Measurements from ENCODE around the gene FAM3C. TPM values are rescaled to one million over a fixed set of nuclear protein-coding genes. Genes with fewer than 3 reads are reported as not detected.

Gene FAM3C
- total and polyA plus RNA-seq, 4 donors: 16.5 to 32.3 (median 22.5) TPM

- WGBS: 96% methylated on average over 7 of the region's 7 CpGs
- Histone ChIP-seq H3K27me3 (ENCODE audit: control insufficient read depth in 4 of 4, insufficient read depth in 4 of 4, low read length in 3 of 4) (no peaks in the 10 kb centered on the region), H3K27ac (ENCODE audit: low read depth in 1 of 2, low read length in 2 of 2) (no peak overlapping the region), H3K36me3 (ENCODE audit: control insufficient read depth in 4 of 4, insufficient read depth in 3 of 4, low read depth in 1 of 4, low read length in 3 of 4) (no peaks in the 10 kb centered on the region), H3K4me1 (ENCODE audit: control insufficient read depth in 4 of 4, insufficient read depth in 4 of 4, low read length in 3 of 4) (peaks cover 2 to 18% (median 12%) of the 10 kb centered on the region in 4 donors), H3K9ac (ENCODE audit: low read depth in 1 of 2, low read length in 2 of 2) (no peak overlapping the region), H3K9me3 (ENCODE audit: control insufficient read depth in 4 of 4, low read length in 3 of 4) (no peaks in the 10 kb centered on the region), H3K4me3 (ENCODE audit: low read depth in 1 of 3, low read length in 3 of 3) (no peak overlapping the region)
- no peak for DNase-seq (ENCODE audit: low spot score)
- no peak for TF ChIP-seq EGR1 (IDR thresholded peaks at IDR 0.05; ENCODE audit: low read depth in 2 of 2)
- no peak for TF ChIP-seq HNF4G (IDR thresholded peaks at IDR 0.05)
- no peak for TF ChIP-seq RAD21 (IDR thresholded peaks at IDR 0.05)
- TF ChIP-seq MAX (IDR thresholded peaks at IDR 0.05): no peak
- no peak for TF ChIP-seq FOXA2 (IDR thresholded peaks at IDR 0.05)
- no peak for TF ChIP-seq RXRA (IDR thresholded peaks at IDR 0.05)
- TF ChIP-seq CTCF (IDR thresholded peaks at IDR 0.05; ENCODE audit: low read depth, low read length, missing input control): no peak
- no peak for TF ChIP-seq GABPA (IDR thresholded peaks at IDR 0.05 in 1 of 2, conservative IDR thresholded peaks at IDR 0.05 in 1 of 2)
- no peak for TF ChIP-seq NR2F2 (IDR thresholded peaks at IDR 0.05)
- no peak for TF ChIP-seq ATF3 (IDR thresholded peaks at IDR 0.05)
- TF ChIP-seq JUND (IDR thresholded peaks at IDR 0.05): no peak
- no peak for TF ChIP-seq FOXA1 (IDR thresholded peaks at IDR 0.05)
- no peak for TF ChIP-seq REST (IDR thresholded peaks at IDR 0.05)
Measured at GRCh38 chr7:121393005-121393366, 3.1 kb downstream of the FAM3C start.

- Histone ChIP-seq H3K9ac (ENCODE audit: low read depth in 1 of 2, low read length in 2 of 2) (no peak overlapping the region), H3K4me1 (ENCODE audit: control insufficient read depth in 4 of 4, insufficient read depth in 4 of 4, low read length in 3 of 4) (peaks cover 2 to 15% (median 10%) of the 10 kb centered on the region in 4 donors), H3K9me3 (ENCODE audit: control insufficient read depth in 4 of 4, low read length in 3 of 4) (no peaks in the 10 kb centered on the region), H3K27ac (ENCODE audit: low read depth in 1 of 2, low read length in 2 of 2) (no peak overlapping the region), H3K4me3 (ENCODE audit: low read depth in 1 of 3, low read length in 3 of 3) (no peak overlapping the region), H3K27me3 (ENCODE audit: control insufficient read depth in 4 of 4, insufficient read depth in 4 of 4, low read length in 3 of 4) (no peaks in the 10 kb centered on the region), H3K36me3 (ENCODE audit: control insufficient read depth in 4 of 4, insufficient read depth in 3 of 4, low read depth in 1 of 4, low read length in 3 of 4) (no peaks in the 10 kb centered on the region)
- TF ChIP-seq ATF3 (IDR thresholded peaks at IDR 0.05) (no peak), MAX (IDR thresholded peaks at IDR 0.05) (no peak), SP1 (IDR thresholded peaks at IDR 0.05) (no peak), HNF4A (conservative IDR thresholded peaks at IDR 0.05) (no peak), RXRA (IDR thresholded peaks at IDR 0.05) (no peak), GABPA (IDR thresholded peaks at IDR 0.05 in 1 of 2, conservative IDR thresholded peaks at IDR 0.05 in 1 of 2) (no peak)
- DNase-seq (ENCODE audit: low spot score): no peak
- WGBS: 98% methylated on average over 10 of the region's 10 CpGs
Measured at GRCh38 chr7:121392277-121393004, 3.7 kb downstream of the FAM3C start.
